GM10266 (cell line): Measurements from ENCODE around the gene APLP2.
"Not testable (repeated sequence)": the region's sequence is repeated elsewhere in the genome, so short reads cannot be mapped to it uniquely, and the experiment has no call there.

ENCODE experiments used
- DNase-seq: peaks from one replicate; pipeline ENCODE4 v3.0.0; 2012; ENCODE audit errors: extremely low spot score
- TF ChIP-seq, protein P1 (sequence below): IDR thresholded peaks from 2 replicates; pipeline ENCODE4 v1.5.1; 2012; ENCODE audit warnings: mild to moderate bottlenecking, low read depth; ENCODE audit not compliant: control insufficient read depth, insufficient read depth; ENCODE audit errors: missing control alignments

APLP2 gene

DNA sequence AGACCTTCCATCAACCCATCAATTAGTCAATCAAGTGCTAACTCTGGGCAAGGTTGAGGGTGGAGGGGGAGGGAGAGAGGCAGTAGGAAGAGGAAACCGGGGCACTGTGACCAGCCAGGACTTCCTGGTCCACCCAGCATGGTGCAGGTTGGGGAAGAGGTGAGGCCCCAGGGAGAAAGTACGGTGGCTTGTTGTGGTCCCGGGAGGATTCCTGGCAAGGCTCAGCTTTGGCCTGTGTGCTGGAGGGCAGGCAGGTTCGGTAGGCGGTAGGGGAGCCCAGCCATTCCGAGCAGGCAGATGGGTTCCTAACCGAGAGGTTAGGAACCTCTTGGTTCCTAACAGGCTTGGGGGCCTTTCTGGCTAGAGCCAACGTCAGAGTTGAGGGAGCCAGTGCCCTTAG is 100.7 kb downstream of the APLP2 start:
- no peak for DNase-seq
- TF ChIP-seq, protein P1, sequence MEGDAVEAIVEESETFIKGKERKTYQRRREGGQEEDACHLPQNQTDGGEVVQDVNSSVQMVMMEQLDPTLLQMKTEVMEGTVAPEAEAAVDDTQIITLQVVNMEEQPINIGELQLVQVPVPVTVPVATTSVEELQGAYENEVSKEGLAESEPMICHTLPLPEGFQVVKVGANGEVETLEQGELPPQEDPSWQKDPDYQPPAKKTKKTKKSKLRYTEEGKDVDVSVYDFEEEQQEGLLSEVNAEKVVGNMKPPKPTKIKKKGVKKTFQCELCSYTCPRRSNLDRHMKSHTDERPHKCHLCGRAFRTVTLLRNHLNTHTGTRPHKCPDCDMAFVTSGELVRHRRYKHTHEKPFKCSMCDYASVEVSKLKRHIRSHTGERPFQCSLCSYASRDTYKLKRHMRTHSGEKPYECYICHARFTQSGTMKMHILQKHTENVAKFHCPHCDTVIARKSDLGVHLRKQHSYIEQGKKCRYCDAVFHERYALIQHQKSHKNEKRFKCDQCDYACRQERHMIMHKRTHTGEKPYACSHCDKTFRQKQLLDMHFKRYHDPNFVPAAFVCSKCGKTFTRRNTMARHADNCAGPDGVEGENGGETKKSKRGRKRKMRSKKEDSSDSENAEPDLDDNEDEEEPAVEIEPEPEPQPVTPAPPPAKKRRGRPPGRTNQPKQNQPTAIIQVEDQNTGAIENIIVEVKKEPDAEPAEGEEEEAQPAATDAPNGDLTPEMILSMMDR, result no peak

DNA sequence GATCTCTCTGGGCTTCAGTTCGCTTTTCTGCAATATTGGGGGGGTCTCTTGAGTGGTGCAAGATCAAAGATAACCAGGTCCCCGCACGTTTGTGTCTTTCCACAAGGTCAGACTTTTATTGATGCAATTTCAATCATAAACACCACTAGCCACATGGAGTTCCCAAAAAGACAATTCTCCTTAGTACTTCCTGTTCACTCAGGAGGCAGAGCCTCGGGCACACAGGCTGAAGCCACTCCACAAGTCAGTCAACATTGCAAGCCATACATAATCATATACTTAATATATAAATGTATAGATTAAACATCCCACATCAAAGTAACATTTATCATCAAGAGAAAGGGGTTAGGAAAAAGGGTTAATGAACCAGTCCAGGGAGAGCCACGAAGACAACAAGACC is 101.8 kb downstream of the APLP2 start:
- TF ChIP-seq, protein P1, result no peak
- DNase-seq, result no peak

DNA sequence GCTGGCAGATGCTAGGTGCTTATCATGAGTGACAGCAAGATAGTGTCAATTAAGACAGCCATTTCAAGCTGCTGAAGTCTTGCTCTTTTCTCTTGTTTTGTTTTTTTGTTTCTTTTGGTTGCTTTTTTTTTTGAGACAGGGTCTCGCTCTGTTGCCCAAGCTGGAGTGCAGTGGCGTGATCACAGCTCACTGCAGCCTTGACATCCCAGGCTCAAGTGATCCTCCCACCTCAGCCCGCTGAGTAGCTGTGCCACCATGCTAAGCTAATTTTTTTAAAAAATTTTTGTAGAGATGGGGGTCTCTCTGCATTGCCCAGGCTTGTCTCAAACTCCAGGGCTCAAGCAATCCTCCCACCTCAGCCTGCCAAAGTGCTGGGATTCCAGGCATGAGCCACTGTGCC is 102.3 kb downstream of the APLP2 start:
- DNase-seq, result not testable (repeated sequence)

DNA sequence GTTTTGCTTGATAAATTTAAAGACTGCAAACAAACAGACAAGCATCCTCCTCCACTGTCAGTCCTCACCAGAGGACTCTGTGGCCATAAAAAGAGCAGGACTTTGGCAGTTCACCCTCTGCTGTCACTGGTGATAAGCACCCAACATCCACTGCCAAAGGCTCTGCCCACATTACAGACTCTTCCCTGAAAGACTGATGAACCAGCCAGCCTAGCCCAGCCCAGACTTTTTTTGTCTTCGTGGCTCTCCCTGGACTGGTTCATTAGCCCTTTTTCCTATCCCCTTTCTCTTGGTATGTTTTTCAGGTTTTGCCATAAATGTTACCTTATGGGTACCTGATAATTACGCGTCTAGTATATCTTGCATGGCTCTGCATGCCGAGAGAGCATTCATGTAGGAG is 104.9 kb downstream of the APLP2 start:
- TF ChIP-seq, protein P1, result no peak
- DNase-seq, result no peak

DNA sequence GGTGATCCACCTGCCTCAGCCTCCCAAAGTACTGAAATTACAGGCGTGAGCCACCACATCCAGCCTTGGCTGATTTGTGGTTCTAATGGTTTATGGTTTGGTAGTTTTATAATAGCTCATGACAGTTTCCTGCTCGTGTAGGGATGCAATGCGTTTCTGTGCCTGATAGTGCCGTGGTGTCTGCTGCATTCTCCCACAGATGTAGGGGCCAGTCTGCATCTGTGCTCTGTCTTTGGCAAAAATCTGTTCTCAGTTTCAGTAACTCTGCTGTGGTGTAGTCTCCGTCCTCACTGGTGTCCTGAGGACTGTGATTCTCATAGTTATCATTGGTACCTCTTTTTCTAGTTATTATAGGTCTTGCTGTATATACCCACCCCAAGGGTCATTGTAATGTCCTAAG is 106.2 kb downstream of the APLP2 start:
- TF ChIP-seq, protein P1, result no peak
- DNase-seq, result no peak

DNA sequence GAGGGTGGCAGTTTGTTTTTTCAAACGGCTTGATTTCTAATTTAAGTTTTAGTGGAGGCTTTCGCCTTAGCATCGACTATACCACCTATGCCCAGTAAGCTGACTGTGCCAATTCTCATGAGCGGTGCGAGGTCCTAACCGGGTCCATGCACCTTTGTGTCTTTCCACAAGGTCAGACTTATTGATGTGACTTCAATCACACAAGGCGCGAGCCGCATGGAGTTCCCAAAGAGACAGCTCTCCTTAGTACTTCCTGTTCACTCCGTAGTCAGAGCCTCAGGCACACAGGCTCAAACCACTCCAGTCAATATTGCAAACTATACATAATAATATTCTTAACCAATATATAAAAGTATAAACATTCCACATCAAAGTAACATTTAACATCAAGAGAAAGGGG is 108.1 kb downstream of the APLP2 start:
- TF ChIP-seq, protein P1, result no peak

DNA sequence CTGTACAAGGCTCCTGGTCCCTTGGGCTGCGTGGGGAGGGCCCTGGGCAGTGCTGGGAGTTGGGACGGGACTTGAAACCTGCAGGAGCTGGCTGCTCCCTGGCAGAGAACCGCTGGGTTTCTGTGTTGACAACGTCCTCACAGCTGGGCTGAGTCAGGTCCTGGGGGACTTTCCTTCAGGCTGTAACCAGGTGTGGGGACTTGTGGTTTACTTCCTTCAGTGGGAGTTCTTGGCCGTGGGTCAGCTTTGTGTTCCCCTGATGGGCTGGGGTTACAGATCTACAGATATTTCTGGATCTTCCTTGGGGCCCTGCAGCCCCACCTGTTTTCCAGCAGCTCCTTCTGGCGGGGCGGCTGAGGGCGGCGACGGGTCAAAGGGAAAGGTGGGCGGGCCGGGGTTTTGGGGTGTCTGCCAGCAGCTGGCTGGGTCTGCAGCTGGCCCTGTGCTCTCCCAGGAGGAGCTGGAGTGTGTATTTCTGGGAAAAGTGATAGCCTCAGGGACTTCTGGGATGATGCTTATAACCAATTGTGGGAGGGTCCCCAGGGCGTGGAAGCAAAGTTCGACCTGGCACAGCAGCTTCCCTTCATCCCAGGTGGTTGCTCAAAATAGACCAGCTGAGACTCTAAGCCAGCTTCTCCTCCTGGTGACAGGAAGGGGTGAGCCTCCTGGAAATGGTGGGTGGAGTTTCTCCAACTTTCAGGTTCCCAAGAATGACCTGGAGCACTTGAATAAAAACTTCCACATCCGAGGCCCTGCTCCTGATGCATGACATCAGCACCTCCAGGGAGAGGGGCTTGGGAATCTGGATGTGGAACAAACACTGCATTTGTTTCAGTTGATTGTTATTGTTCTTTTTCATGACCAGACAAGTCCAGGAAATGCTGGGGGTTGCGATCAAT is 109.0 kb downstream of the APLP2 start:
- TF ChIP-seq, protein P1, result no peak
- no peak for DNase-seq

More for the DNA sequence above, 108.1 kb downstream of the APLP2 start:
- DNase-seq, result no peak
